Lower leg skin (tissue), 3 donors: ENCODE data around the gene MZF1.

Experiments used
- CTCF ChIP-seq, 3 donors: fragments of 450-650 bp; IDR thresholded peaks; one replicate each; pipeline ENCODE4 v1.5.1; 2016; ENCODE audit warnings: antibody characterized with exemption in 3 of 3, mild to moderate bottlenecking in 3 of 3, moderate library complexity in 2 of 3
- POLR2A ChIP-seq, 2 donors: fragments of 450-650 bp; IDR thresholded peaks; one replicate each; pipeline ENCODE4 v1.6.1; 2016 to 2017; ENCODE audit warnings: antibody characterized with exemption in 2 of 2, mild to moderate bottlenecking in 1 of 2, moderate library complexity in 1 of 2

- TF ChIP-seq POLR2A (IDR thresholded peaks at IDR 0.05) = no peak
- peak in 1 of 3 donors; percentile 66 for TF ChIP-seq CTCF (IDR thresholded peaks at IDR 0.05)
Measured at GRCh38 chr19:58581227-58582141, 8.3 kb upstream of the MZF1 start.
